GM12878 (cell line): ENCODE data around the gene PCYOX1L.

Source experiments
- CHD4 ChIP-seq: fragments of 200-600 bp; sonication (generic); IDR thresholded peaks from 2 replicates; pipeline ENCODE4 v1.6.1; 2016; ENCODE audit warnings: mild to moderate bottlenecking
- CTCF ChIP-seq, 3 experiments: IDR thresholded peaks in 2 of 3; conservative IDR thresholded peaks in 1 of 3; 2 replicates each; pipeline ENCODE4 v1.5.1; 2011; ENCODE audit warnings: low read depth in 3 of 3, low read length in 3 of 3, mild to moderate bottlenecking in 3 of 3, control low read depth in 2 of 3, moderate library complexity in 2 of 3, inconsistent platforms in 1 of 3, mixed read lengths in 1 of 3; ENCODE audit not compliant: control insufficient read depth in 2 of 3, insufficient read depth in 1 of 3; ENCODE audit errors: extremely low read depth in 1 of 3
- ELK1 ChIP-seq: IDR thresholded peaks from 2 replicates; pipeline ENCODE4 v1.6.1; 2012; ENCODE audit warnings: low read depth, low read length, improper control_type of control experiment
- EP300 ChIP-seq, 2 experiments: fragments of 150-350 bp in 1 of 2; IDR thresholded peaks; 2 replicates each; pipeline ENCODE4 v1.6.1; 2011 to 2012; ENCODE audit warnings: low read depth in 2 of 2, low read length in 2 of 2, borderline replicate concordance in 1 of 2, improper control_type of control experiment in 1 of 2, inconsistent platforms in 1 of 2; ENCODE audit not compliant: control insufficient read depth in 1 of 2
- EZH2 ChIP-seq: IDR thresholded peaks from 2 replicates; pipeline ENCODE4 v1.6.1; 2012; ENCODE audit warnings: low read depth, mild to moderate bottlenecking, control low read depth, inconsistent platforms, low read length, borderline replicate concordance; ENCODE audit not compliant: control insufficient read depth
- HDAC2 ChIP-seq: fragments of 200-600 bp; sonication (generic); IDR thresholded peaks from 2 replicates; pipeline ENCODE4 v1.6.1; 2017
- JUNB ChIP-seq: IDR thresholded peaks from 2 replicates; pipeline ENCODE4 v1.6.1; 2016; ENCODE audit warnings: antibody characterized with exemption, mild to moderate bottlenecking
- KDM1A ChIP-seq: fragments of 200-600 bp; sonication (generic); IDR thresholded peaks from 2 replicates; pipeline ENCODE4 v1.6.1; 2016; ENCODE audit warnings: borderline replicate concordance
- MEF2A ChIP-seq: IDR thresholded peaks from 2 replicates; pipeline ENCODE4 v1.6.1; 2011; ENCODE audit warnings: low read depth, mild to moderate bottlenecking, low read length, moderate library complexity; ENCODE audit not compliant: insufficient read depth
- MTA3 ChIP-seq: IDR thresholded peaks from 2 replicates; pipeline ENCODE4 v1.6.1; 2012; ENCODE audit warnings: low read length, inconsistent platforms, borderline replicate concordance
- PAX5 ChIP-seq: IDR thresholded peaks from 2 replicates; pipeline ENCODE4 v1.6.1; 2011; ENCODE audit warnings: low read depth, low read length, borderline replicate concordance
- POLR2A ChIP-seq: IDR thresholded peaks from 2 replicates; pipeline ENCODE4 v1.6.1; 2011; ENCODE audit warnings: low read depth, mild to moderate bottlenecking, low read length
- TBL1XR1 ChIP-seq: IDR thresholded peaks from 2 replicates; pipeline ENCODE4 v1.6.1; 2012; ENCODE audit warnings: low read depth, low read length, improper control_type of control experiment
- ZNF274 ChIP-seq: IDR thresholded peaks from one replicate; pipeline ENCODE4 v1.8.0; 2011; ENCODE audit not compliant: insufficient read length, insufficient read depth

GRCh38 chr5:149397530-149397929 is 39.7 kb downstream of the PCYOX1L start:
- TF ChIP-seq HDAC2 (no peak), ELK1 (no peak), ZNF274 (no peak), JUNB (no peak), KDM1A (no peak), PAX5 (no peak), MTA3 (no peak), EP300 (IDR thresholded peaks at IDR 0.05; ENCODE audit: borderline replicate concordance in 1 of 2, control insufficient read depth in 1 of 2, low read depth in 2 of 2, low read length in 2 of 2) (no peak), TBL1XR1 (no peak), EZH2 (no peak), CHD4 (no peak), CTCF (IDR thresholded peaks at IDR 0.05 in 2 of 3, conservative IDR thresholded peaks at IDR 0.05 in 1 of 3; ENCODE audit: control insufficient read depth in 2 of 3, extremely low read depth in 1 of 3, insufficient read depth in 1 of 3, low read depth in 3 of 3, low read length in 3 of 3) (no peak), MEF2A (no peak), POLR2A (no peak)
